GM23338 (cell line): ENCODE data around the gene EIF4E2. TPM values are rescaled to one million over a fixed set of nuclear protein-coding genes. Genes with fewer than 3 reads are reported as not detected.

Experiments
- ATAC-seq: fragments of 200-7000 bp; cut with Tn5 transposase; 3 replicates; pipeline ENCODE4 v1.9.1; 2020
- DNase-seq: peaks from one replicate; pipeline ENCODE4 v3.0.0-alpha.2; 2015; ENCODE audit warnings: low spot score
- H2AFZ ChIP-seq: fragments of 200-600 bp; sonication (generic); 2 replicates; pipeline ENCODE4 v1.8.0; 2016; ENCODE audit warnings: antibody characterized with exemption, mild to moderate bottlenecking, moderate library complexity
- H3F3A ChIP-seq: fragments of 200-600 bp; sonication (generic); replicated peaks from 2 replicates; pipeline ENCODE4 v1.8.0; 2017; ENCODE audit warnings: antibody characterized with exemption, mixed run types, low read depth
- H3K27ac ChIP-seq: fragments of 200-600 bp; sonication (generic); 2 replicates; pipeline ENCODE4 v1.6.1; 2016; ENCODE audit warnings: low read depth
- H3K27me3 ChIP-seq: fragments of 200-600 bp; sonication (generic); 2 replicates; pipeline ENCODE4 v1.8.0; 2016; ENCODE audit warnings: mild to moderate bottlenecking, mixed run types, moderate library complexity; ENCODE audit not compliant: insufficient read depth
- H3K36me3 ChIP-seq: fragments of 200-600 bp; sonication (generic); 2 replicates; pipeline ENCODE4 v1.8.0; 2016; ENCODE audit warnings: mild to moderate bottlenecking; ENCODE audit not compliant: insufficient read depth
- H3K4me1 ChIP-seq: fragments of 200-600 bp; sonication (generic); 2 replicates; pipeline ENCODE4 v1.8.0; 2016; ENCODE audit warnings: mild to moderate bottlenecking, moderate library complexity; ENCODE audit not compliant: insufficient read depth
- H3K4me2 ChIP-seq: fragments of 200-600 bp; sonication (generic); 2 replicates; pipeline ENCODE4 v1.7.1; 2017; ENCODE audit warnings: mixed run types
- H3K4me3 ChIP-seq: fragments of 200-600 bp; sonication (generic); 2 replicates; pipeline ENCODE4 v1.6.1; 2016; ENCODE audit warnings: mixed run types
- H3K79me2 ChIP-seq: fragments of 200-600 bp; sonication (generic); replicated peaks from 2 replicates; pipeline ENCODE4 v1.8.0; 2017; ENCODE audit warnings: mild to moderate bottlenecking; ENCODE audit not compliant: insufficient read depth
- H3K9me2 ChIP-seq: fragments of 200-600 bp; sonication (generic); 2 replicates; pipeline ENCODE4 v1.8.0; 2017; ENCODE audit not compliant: insufficient read depth
- H4K20me1 ChIP-seq: fragments of 200-600 bp; sonication (generic); replicated peaks from 2 replicates; pipeline ENCODE4 v1.8.0; 2017; ENCODE audit warnings: mild to moderate bottlenecking; ENCODE audit not compliant: insufficient read depth
- H3K27ac Mint-ChIP-seq: 2 replicates; pipeline ENCODE4 v1.8.0; 2020; ENCODE audit warnings: inconsistent platforms, mild to moderate bottlenecking, moderate library complexity, mixed read lengths
- H3K27me3 Mint-ChIP-seq: 3 replicates; pipeline ENCODE4 v1.8.0; 2022; ENCODE audit warnings: low read depth, mild to moderate bottlenecking, moderate library complexity, mixed read lengths, inconsistent platforms; ENCODE audit not compliant: insufficient read depth, poor library complexity
- H3K36me3 Mint-ChIP-seq: 3 replicates; pipeline ENCODE4 v1.8.0; 2021; ENCODE audit warnings: low read depth, mild to moderate bottlenecking, inconsistent platforms, moderate library complexity, mixed read lengths
- H3K4me1 Mint-ChIP-seq: 3 replicates; pipeline ENCODE4 v1.8.0; 2020; ENCODE audit warnings: mild to moderate bottlenecking, inconsistent platforms, mixed read lengths
- H3K4me3 Mint-ChIP-seq: 3 replicates; pipeline ENCODE4 v1.8.0; 2021; ENCODE audit warnings: moderate library complexity, mild to moderate bottlenecking, inconsistent platforms, mixed read lengths
- H3K9me3 Mint-ChIP-seq: 3 replicates; pipeline ENCODE4 v1.8.0; 2020; ENCODE audit warnings: moderate library complexity, mild to moderate bottlenecking, inconsistent platforms, mixed read lengths
- CREB1 ChIP-seq: fragments of 250-450 bp; sonication (Bioruptor Pico); IDR thresholded peaks from 2 replicates; pipeline ENCODE4 v1.5.0; 2020; ENCODE audit warnings: low read depth, mild to moderate bottlenecking, moderate library complexity
- EZH2phosphoT487 ChIP-seq: fragments of 200-600 bp; sonication (generic); IDR thresholded peaks from one replicate; pipeline ENCODE4 v1.8.1; 2018; ENCODE audit warnings: antibody characterized with exemption; ENCODE audit not compliant: unreplicated experiment
- NANOG ChIP-seq: IDR thresholded peaks from 2 replicates; pipeline ENCODE4 v1.6.1; 2016; ENCODE audit warnings: antibody characterized with exemption, borderline replicate concordance
- STAT1 ChIP-seq: IDR thresholded peaks from one replicate; pipeline ENCODE4 v1.6.1; 2016; ENCODE audit warnings: antibody characterized with exemption; ENCODE audit not compliant: unreplicated experiment
- ZNF114 ChIP-seq: fragments of 250-450 bp; sonication (Bioruptor Pico); IDR thresholded peaks from 2 replicates; pipeline ENCODE4 v1.5.0; 2020; ENCODE audit warnings: mild to moderate bottlenecking, moderate library complexity
- ZNF331 ChIP-seq: fragments of 250-450 bp; sonication (Bioruptor Pico); IDR thresholded peaks from 2 replicates; pipeline ENCODE4 v1.5.0; 2020; ENCODE audit warnings: low read depth, mild to moderate bottlenecking, moderate library complexity
- polyA plus RNA-seq: library from polyadenylated mRNA; unstranded; fragments of >200 nt; fragmentation: Nextera tagmentation; extraction: Ambion mirVana; gene quantifications from 2 replicates; pipeline ENCODE4 v1.2.1, GENCODE V29; 2016
- total RNA-seq: library from RNA; depleted of rRNA; stranded (reverse); fragments of >200 nt; shearing (Covaris generic); gene quantifications from 2 replicates; pipeline ENCODE4 v1.2.3, GENCODE V29; 2014
- TF ChIP-seq, protein P1 (sequence below): IDR thresholded peaks from 2 replicates; pipeline ENCODE4 v1.6.1; 2016; ENCODE audit warnings: antibody characterized with exemption
- TF ChIP-seq, protein P2 (sequence below), 2 experiments: fragments of 200-600 bp in 1 of 2; sonication (generic) in 1 of 2; conservative IDR thresholded peaks; 2 replicates each; pipeline versions ENCODE4 v1.5.1 to v1.6.1; 2016 to 2017; ENCODE audit warnings: antibody characterized with exemption in 2 of 2, low read depth in 2 of 2, mild to moderate bottlenecking in 2 of 2, moderate library complexity in 1 of 2
- TF ChIP-seq, protein P3 (sequence below): fragments of 250-450 bp; sonication (Bioruptor Pico); IDR thresholded peaks from 2 replicates; pipeline ENCODE4 v1.5.0; 2020; ENCODE audit warnings: mild to moderate bottlenecking, moderate library complexity

EIF4E2 gene
- total and polyA plus RNA-seq, 2 experiments from 2014 or later: 68.1 to 152 TPM

DNA sequence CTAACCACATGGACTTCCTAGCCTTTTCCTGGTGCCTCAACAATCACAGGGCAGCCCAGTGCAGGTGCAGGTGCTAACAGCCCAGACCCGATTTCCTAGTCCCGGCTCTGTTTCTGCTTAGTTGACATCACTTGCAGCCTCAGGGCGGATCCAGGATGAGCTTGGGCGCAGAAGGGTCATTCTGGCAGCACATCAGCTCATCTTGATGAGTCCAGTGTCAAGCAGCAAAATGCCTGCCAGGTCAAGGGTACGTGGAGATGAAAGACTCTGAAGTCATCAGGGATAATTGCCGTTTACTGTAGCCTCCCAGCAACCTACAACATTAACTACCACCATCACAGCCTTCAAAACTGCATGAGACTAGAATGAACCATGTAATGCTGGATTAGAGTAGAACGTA lies 43.5 kb downstream of the EIF4E2 start:
- H3K79me2 ChIP-seq: no peaks in the 10 kb centered on the region
- ATAC-seq (no peak), DNase-seq (no peak)
- no peaks in the 10 kb centered on the region for H3K36me3 ChIP-seq
- H3K4me3 Mint-ChIP-seq: no peak overlapping the region
- peaks cover 6% of the 10 kb centered on the region; the same call in 2 of the 3 replicates for H3K36me3 Mint-ChIP-seq
- H3K9me3 Mint-ChIP-seq: peaks cover 8% of the 10 kb centered on the region; the same call in 2 of the 3 replicates
- peaks cover 11% of the 10 kb centered on the region for H3K4me1 Mint-ChIP-seq
- H4K20me1 ChIP-seq: no peaks in the 10 kb centered on the region
- no peaks in the 10 kb centered on the region for H3K27me3 ChIP-seq
- H3K4me3 ChIP-seq: no peak overlapping the region
- peaks cover 4% of the 10 kb centered on the region for H3K27me3 Mint-ChIP-seq
- no peak overlapping the region for H3K4me2 ChIP-seq
- no peak overlapping the region for H2AFZ ChIP-seq
- peaks cover 3% of the 10 kb centered on the region for H3K4me1 ChIP-seq
- H3K27ac ChIP-seq: no peak overlapping the region
- H3K9me2 ChIP-seq: 0 out of 2 replicates have a peak, but pooled peaks cover 8% of the 10 kb centered on the region
- H3F3A ChIP-seq: no peaks in the 10 kb centered on the region
- H3K27ac Mint-ChIP-seq: no peak overlapping the region
- TF ChIP-seq ZNF114 (CRISPR knock-in tag) (no peak), NANOG (no peak), CREB1 (CRISPR knock-in tag) (no peak), ZNF331 (no peak)

DNA sequence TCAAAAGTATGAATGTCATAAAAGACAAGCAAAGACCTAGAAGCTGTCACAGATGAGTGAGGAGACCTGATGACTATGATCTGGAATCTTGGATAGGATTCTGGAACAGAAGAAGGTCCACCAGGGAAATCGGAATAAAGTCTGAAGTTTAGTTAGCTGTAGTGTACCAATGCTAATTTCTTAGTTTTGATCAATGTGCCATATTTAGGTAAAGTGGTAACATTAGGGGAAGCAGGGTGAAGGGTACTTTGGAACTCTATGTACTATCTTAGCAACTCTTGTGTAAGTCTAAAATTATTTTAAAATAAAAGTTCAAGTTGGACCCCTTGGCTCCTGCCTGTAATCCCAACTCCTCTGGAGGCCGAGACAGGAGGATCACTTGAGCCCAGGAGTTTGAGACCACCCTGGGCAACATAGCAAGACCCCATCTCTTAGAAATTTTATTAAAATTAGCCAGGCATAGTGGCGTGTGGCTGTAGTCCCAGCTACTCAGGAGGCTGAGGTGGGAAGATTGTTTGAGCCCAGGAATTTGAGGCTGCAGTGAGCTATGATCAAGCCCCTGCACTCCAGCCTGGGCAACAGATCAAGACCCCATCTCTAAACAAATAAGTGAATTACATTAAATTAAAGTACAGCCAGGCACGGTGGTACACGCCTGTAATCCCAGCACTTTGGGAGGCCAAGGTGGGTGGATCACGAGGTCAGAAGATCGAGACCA lies 47.0 kb downstream of the EIF4E2 start:
- Histone ChIP-seq H2AFZ (no peak overlapping the region), H3F3A (no peaks in the 10 kb centered on the region), H3K4me2 (no peak overlapping the region), H3K4me3 (no peak overlapping the region), H3K9me2 (no peaks in the 10 kb centered on the region), H4K20me1 (no peaks in the 10 kb centered on the region), H3K27ac (no peak overlapping the region), H3K79me2 (no peaks in the 10 kb centered on the region), H3K27me3 (no peaks in the 10 kb centered on the region), H3K4me1 (no peaks in the 10 kb centered on the region), H3K36me3 (no peaks in the 10 kb centered on the region)
- H3K27me3 Mint-ChIP-seq: peaks cover 8% of the 10 kb centered on the region
- no peak overlapping the region for H3K4me3 Mint-ChIP-seq
- no peak for ATAC-seq
- no peaks in the 10 kb centered on the region; the same call in 2 of the 3 replicates for H3K9me3 Mint-ChIP-seq
- H3K4me1 Mint-ChIP-seq: peaks cover 3% of the 10 kb centered on the region; the same call in 1 of the 3 replicates
- TF ChIP-seq, protein P1, sequence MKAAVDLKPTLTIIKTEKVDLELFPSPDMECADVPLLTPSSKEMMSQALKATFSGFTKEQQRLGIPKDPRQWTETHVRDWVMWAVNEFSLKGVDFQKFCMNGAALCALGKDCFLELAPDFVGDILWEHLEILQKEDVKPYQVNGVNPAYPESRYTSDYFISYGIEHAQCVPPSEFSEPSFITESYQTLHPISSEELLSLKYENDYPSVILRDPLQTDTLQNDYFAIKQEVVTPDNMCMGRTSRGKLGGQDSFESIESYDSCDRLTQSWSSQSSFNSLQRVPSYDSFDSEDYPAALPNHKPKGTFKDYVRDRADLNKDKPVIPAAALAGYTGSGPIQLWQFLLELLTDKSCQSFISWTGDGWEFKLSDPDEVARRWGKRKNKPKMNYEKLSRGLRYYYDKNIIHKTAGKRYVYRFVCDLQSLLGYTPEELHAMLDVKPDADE: no peak
- TF ChIP-seq, protein P2, sequence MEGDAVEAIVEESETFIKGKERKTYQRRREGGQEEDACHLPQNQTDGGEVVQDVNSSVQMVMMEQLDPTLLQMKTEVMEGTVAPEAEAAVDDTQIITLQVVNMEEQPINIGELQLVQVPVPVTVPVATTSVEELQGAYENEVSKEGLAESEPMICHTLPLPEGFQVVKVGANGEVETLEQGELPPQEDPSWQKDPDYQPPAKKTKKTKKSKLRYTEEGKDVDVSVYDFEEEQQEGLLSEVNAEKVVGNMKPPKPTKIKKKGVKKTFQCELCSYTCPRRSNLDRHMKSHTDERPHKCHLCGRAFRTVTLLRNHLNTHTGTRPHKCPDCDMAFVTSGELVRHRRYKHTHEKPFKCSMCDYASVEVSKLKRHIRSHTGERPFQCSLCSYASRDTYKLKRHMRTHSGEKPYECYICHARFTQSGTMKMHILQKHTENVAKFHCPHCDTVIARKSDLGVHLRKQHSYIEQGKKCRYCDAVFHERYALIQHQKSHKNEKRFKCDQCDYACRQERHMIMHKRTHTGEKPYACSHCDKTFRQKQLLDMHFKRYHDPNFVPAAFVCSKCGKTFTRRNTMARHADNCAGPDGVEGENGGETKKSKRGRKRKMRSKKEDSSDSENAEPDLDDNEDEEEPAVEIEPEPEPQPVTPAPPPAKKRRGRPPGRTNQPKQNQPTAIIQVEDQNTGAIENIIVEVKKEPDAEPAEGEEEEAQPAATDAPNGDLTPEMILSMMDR (conservative IDR thresholded peaks at IDR 0.05; ENCODE audit: low read depth in 2 of 2): no peak
- no peak for TF ChIP-seq EZH2phosphoT487
- TF ChIP-seq ZNF331: no peak
- TF ChIP-seq, protein P3, sequence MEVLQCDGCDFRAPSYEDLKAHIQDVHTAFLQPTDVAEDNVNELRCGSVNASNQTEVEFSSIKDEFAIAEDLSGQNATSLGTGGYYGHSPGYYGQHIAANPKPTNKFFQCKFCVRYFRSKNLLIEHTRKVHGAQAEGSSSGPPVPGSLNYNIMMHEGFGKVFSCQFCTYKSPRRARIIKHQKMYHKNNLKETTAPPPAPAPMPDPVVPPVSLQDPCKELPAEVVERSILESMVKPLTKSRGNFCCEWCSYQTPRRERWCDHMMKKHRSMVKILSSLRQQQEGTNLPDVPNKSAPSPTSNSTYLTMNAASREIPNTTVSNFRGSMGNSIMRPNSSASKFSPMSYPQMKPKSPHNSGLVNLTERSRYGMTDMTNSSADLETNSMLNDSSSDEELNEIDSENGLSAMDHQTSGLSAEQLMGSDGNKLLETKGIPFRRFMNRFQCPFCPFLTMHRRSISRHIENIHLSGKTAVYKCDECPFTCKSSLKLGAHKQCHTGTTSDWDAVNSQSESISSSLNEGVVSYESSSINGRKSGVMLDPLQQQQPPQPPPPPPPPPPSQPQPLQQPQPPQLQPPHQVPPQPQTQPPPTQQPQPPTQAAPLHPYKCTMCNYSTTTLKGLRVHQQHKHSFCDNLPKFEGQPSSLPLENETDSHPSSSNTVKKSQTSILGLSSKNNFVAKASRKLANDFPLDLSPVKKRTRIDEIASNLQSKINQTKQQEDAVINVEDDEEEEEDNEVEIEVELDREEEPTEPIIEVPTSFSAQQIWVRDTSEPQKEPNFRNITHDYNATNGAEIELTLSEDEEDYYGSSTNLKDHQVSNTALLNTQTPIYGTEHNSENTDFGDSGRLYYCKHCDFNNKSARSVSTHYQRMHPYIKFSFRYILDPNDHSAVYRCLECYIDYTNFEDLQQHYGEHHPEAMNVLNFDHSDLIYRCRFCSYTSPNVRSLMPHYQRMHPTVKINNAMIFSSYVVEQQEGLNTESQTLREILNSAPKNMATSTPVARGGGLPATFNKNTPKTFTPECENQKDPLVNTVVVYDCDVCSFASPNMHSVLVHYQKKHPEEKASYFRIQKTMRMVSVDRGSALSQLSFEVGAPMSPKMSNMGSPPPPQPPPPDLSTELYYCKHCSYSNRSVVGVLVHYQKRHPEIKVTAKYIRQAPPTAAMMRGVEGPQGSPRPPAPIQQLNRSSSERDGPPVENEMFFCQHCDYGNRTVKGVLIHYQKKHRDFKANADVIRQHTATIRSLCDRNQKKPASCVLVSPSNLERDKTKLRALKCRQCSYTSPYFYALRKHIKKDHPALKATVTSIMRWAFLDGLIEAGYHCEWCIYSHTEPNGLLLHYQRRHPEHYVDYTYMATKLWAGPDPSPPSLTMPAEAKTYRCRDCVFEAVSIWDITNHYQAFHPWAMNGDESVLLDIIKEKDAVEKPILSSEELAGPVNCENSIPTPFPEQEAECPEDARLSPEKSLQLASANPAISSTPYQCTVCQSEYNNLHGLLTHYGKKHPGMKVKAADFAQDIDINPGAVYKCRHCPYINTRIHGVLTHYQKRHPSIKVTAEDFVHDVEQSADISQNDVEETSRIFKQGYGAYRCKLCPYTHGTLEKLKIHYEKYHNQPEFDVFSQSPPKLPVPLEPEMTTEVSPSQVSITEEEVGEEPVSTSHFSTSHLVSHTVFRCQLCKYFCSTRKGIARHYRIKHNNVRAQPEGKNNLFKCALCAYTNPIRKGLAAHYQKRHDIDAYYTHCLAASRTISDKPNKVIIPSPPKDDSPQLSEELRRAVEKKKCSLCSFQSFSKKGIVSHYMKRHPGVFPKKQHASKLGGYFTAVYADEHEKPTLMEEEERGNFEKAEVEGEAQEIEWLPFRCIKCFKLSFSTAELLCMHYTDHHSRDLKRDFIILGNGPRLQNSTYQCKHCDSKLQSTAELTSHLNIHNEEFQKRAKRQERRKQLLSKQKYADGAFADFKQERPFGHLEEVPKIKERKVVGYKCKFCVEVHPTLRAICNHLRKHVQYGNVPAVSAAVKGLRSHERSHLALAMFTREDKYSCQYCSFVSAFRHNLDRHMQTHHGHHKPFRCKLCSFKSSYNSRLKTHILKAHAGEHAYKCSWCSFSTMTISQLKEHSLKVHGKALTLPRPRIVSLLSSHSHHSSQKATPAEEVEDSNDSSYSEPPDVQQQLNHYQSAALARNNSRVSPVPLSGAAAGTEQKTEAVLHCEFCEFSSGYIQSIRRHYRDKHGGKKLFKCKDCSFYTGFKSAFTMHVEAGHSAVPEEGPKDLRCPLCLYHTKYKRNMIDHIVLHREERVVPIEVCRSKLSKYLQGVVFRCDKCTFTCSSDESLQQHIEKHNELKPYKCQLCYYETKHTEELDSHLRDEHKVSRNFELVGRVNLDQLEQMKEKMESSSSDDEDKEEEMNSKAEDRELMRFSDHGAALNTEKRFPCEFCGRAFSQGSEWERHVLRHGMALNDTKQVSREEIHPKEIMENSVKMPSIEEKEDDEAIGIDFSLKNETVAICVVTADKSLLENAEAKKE (CRISPR knock-in tag): no peak
- no peak for TF ChIP-seq STAT1
- no peaks in the 10 kb centered on the region for H3K36me3 Mint-ChIP-seq
- DNase-seq: no peak
- H3K27ac Mint-ChIP-seq: no peak overlapping the region
